PC-9 (cell line): ENCODE results near the gene STX8. TPM values are rescaled to one million over a fixed set of nuclear protein-coding genes. Genes with fewer than 3 reads are reported as not detected.

Source experiments
- BruUV-seq: library from RNA; stranded (reverse); fragments of 400-500 nt; replicated peaks from 2 replicates; lab custom pipeline; 2021; lab: Mats Ljungman, UMichigan
- CTCF ChIA-PET: fragments of 300-600 bp; sonication (Branson Sonifier 250); formaldehyde crosslinking; loops from one replicate; lab custom pipeline; 2022; ENCODE audit warnings: antibody characterized with exemption; lab: Charles Lee
- POLR2A ChIA-PET: fragments of 300-600 bp; sonication (Branson Sonifier 250); formaldehyde crosslinking; loops from one replicate; lab custom pipeline; 2022; ENCODE audit warnings: antibody characterized with exemption; ENCODE audit not compliant: unreplicated experiment; lab: Charles Lee
- DNase-seq, 2 experiments: peaks; one replicate each; pipeline versions ENCODE4 v3.0.0 to v3.0.0-alpha.2; 2015 to 2022; ENCODE audit warnings: mixed read lengths in 1 of 2
- H2AFZ ChIP-seq: fragments of 200-600 bp; sonication (generic); 2 replicates; pipeline ENCODE4 v1.8.1; 2017; ENCODE audit warnings: antibody characterized with exemption
- H3F3A ChIP-seq: fragments of 200-600 bp; sonication (generic); 2 replicates; pipeline ENCODE4 v1.8.1; 2017; ENCODE audit warnings: antibody characterized with exemption, mild to moderate bottlenecking, low read depth; ENCODE audit not compliant: insufficient read depth
- H3K27ac ChIP-seq: fragments of 200-600 bp; sonication (generic); 2 replicates; pipeline ENCODE4 v1.6.1; 2016; ENCODE audit warnings: mixed run types
- H3K27me3 ChIP-seq: fragments of 200-600 bp; sonication (generic); 2 replicates; pipeline ENCODE4 v1.6.1; 2016; ENCODE audit warnings: low read depth, mixed run types; ENCODE audit not compliant: insufficient read depth
- H3K36me3 ChIP-seq: fragments of 200-600 bp; sonication (generic); 2 replicates; pipeline ENCODE4 v1.6.1; 2016; ENCODE audit warnings: low read depth, mixed run types
- H3K4me1 ChIP-seq: fragments of 200-600 bp; sonication (generic); replicated peaks from 2 replicates; pipeline ENCODE4 v1.6.1; 2016; ENCODE audit warnings: mixed run types; ENCODE audit not compliant: insufficient read depth
- H3K4me2 ChIP-seq: fragments of 200-600 bp; sonication (generic); 2 replicates; pipeline ENCODE4 v1.6.1; 2017; ENCODE audit warnings: mixed run types
- H3K4me3 ChIP-seq: fragments of 200-600 bp; sonication (generic); 2 replicates; pipeline ENCODE4 v1.6.1; 2016; ENCODE audit warnings: mixed run types
- H3K79me2 ChIP-seq: fragments of 200-600 bp; sonication (generic); 2 replicates; pipeline ENCODE4 v1.6.1; 2017; ENCODE audit warnings: low read depth, mixed run types
- H3K9me2 ChIP-seq: fragments of 200-600 bp; sonication (generic); 2 replicates; pipeline ENCODE4 v1.8.1; 2017; ENCODE audit warnings: mild to moderate bottlenecking; ENCODE audit not compliant: insufficient read depth
- H3K9me3 ChIP-seq: fragments of 200-600 bp; sonication (generic); 2 replicates; pipeline ENCODE4 v1.8.1; 2016; ENCODE audit warnings: low read depth; ENCODE audit not compliant: insufficient read depth
- H4K20me1 ChIP-seq: fragments of 200-600 bp; sonication (generic); 2 replicates; pipeline ENCODE4 v1.8.1; 2017; ENCODE audit not compliant: insufficient read depth
- CTCF ChIP-seq: fragments of 200-600 bp; sonication (generic); conservative IDR thresholded peaks from 2 replicates; pipeline ENCODE4 v1.6.1; 2017; ENCODE audit warnings: mixed run types, antibody characterized with exemption, mild to moderate bottlenecking, moderate library complexity
- EZH2 ChIP-seq: fragments of 200-600 bp; sonication (generic); IDR thresholded peaks from 2 replicates; pipeline ENCODE4 v1.8.0; 2017; ENCODE audit warnings: antibody characterized with exemption, low read depth
- intact Hi-C: fragments of 100-400 bp; cut with micrococcal nuclease; formaldehyde crosslinking; loops from one replicate; pipeline ENCODE4 v1.10.0; 2022; ENCODE audit not compliant: unreplicated experiment
- total RNA-seq: library from RNA; stranded (reverse); gene quantifications from 2 replicates; pipeline ENCODE4 v1.2.3, GENCODE V29; 2021

STX8 gene
- total RNA-seq, 1 experiment from 2014 or later: 60.6 TPM

- intact Hi-C loops: no loop called here
- POLR2A ChIA-PET: no interaction called here
These were observed 151.5 kb downstream of the STX8 start for GRCh38 chr17:9424071-9424640.

DNA sequence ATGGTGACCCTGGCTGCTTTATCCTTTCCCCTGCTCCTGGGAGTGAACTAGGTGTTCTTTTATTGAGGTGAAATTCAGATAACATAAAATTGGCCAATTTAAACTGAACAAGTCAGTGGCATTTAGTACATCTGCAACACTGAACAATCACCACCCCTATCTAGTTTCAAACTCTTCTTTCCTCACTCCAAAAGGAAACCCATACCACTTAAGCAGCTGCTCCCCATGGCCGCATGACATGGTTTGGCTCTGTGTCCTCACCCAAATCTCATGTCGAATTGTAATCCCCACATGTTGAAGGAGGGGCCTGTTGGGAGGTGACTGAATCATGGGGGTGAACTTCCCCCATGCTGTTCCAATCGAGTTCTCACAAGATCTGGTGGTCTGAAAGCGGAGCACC, 154.1 kb downstream of the STX8 start:
- Histone ChIP-seq H2AFZ (no peak overlapping the region), H4K20me1 (no peaks in the 10 kb centered on the region), H3K36me3 (no peaks in the 10 kb centered on the region), H3K27ac (no peak overlapping the region), H3K9me2 (no peaks in the 10 kb centered on the region), H3F3A (no peaks in the 10 kb centered on the region), H3K9me3 (no peaks in the 10 kb centered on the region), H3K4me3 (no peak overlapping the region), H3K27me3 (no peaks in the 10 kb centered on the region), H3K79me2 (no peaks in the 10 kb centered on the region), H3K4me2 (no peak overlapping the region), H3K4me1 (no peaks in the 10 kb centered on the region)
- TF ChIP-seq EZH2: no peak
- TF ChIP-seq CTCF: no peak
- no TSS peak for BruUV-seq
- CTCF ChIA-PET: no interaction called here
- POLR2A ChIA-PET: no interaction called here
- DNase-seq: no peak
- intact Hi-C loops: no loop called here

More at GRCh38 chr17:9424071-9424640, 151.5 kb downstream of the STX8 start:
- Histone ChIP-seq H3K79me2 (no peaks in the 10 kb centered on the region), H3K4me2 (no peak overlapping the region), H3F3A (no peaks in the 10 kb centered on the region), H3K9me2 (no peaks in the 10 kb centered on the region), H3K27ac (no peak overlapping the region), H2AFZ (no peak overlapping the region), H3K36me3 (no peaks in the 10 kb centered on the region), H3K4me3 (no peak overlapping the region), H3K27me3 (no peaks in the 10 kb centered on the region), H3K4me1 (no peaks in the 10 kb centered on the region), H3K9me3 (no peaks in the 10 kb centered on the region), H4K20me1 (no peaks in the 10 kb centered on the region)
- CTCF ChIA-PET: no interaction called here
- DNase-seq: no peak
- no TSS peak for BruUV-seq
- TF ChIP-seq EZH2 (no peak), CTCF (no peak)

- Histone ChIP-seq H3K36me3 (no peaks in the 10 kb centered on the region), H3F3A (no peaks in the 10 kb centered on the region), H3K27ac (no peak overlapping the region), H4K20me1 (no peaks in the 10 kb centered on the region), H3K4me1 (no peaks in the 10 kb centered on the region), H3K9me2 (no peaks in the 10 kb centered on the region), H3K27me3 (no peaks in the 10 kb centered on the region), H3K9me3 (no peaks in the 10 kb centered on the region), H3K4me3 (no peak overlapping the region), H2AFZ (no peak overlapping the region), H3K4me2 (no peak overlapping the region), H3K79me2 (no peaks in the 10 kb centered on the region)
- TF ChIP-seq EZH2: no peak
- no peak for TF ChIP-seq CTCF
- ChIA-PET CTCF (no interaction called here), POLR2A (no interaction called here)
- no TSS peak for BruUV-seq
- intact Hi-C loops: no loop called here
- DNase-seq: no peak
These were observed 155.6 kb downstream of the STX8 start for GRCh38 chr17:9419932-9420453.
